GM19238 (cell line): ENCODE measurements around the gene ITGAE.
"Not testable (repeated sequence)": the region's sequence is repeated elsewhere in the genome, so short reads cannot be mapped to it uniquely, and the experiment has no call there.

ENCODE experiments used
- DNase-seq: peaks from one replicate; pipeline ENCODE4 v3.0.0; 2011; ENCODE audit warnings: low spot score; ENCODE audit not compliant: insufficient read length

Gene ITGAE

DNA sequence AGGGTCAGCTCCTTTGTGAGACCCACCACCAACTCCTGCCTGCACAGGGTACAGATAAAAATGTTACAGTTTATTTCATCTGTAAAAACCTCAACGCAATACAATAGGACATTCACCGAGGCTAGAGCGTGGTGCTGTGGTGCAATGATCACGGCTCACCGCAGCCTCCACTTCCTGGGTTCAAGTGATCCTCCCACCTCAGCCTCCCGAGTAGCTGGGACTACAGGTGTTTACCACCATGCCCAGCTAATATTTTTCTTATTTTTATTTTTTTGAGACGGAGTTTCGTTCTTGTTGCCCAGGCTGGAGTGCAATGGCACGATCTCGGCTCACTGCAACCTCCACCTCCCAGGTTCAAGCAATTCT lies 66.1 kb downstream of the ITGAE start:
- not testable (repeated sequence) for DNase-seq

- no peak for DNase-seq
These were observed 68.8 kb downstream of the ITGAE start for GRCh38 chr17:3732210-3732621.

DNA sequence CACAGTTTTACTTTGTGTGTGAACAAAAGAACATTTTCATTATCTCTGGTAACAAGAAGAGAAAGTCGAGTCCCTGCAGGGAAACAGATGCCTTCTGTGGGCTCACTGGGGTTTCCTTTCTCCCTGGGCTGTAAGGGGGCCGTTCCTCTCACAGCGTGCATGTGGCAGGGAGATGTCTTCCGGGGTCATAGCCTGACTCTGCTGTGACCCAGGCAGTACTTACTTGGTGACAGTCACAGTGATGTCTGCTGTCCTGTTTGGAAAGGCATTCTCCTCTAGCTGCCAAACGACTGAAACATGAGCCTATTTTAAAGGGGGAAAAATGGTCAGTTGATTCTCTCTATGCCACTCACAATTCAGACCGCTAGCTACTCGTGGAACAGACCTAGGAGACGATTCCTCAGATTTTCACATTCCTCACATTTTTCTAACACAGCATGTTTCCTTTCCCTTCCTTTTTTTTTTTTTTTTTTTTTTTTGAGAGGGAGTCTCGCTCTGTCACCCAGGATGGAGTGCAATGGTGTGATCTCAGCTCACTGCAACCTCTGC lies 70.0 kb downstream of the ITGAE start:
- DNase-seq, result no peak

DNA sequence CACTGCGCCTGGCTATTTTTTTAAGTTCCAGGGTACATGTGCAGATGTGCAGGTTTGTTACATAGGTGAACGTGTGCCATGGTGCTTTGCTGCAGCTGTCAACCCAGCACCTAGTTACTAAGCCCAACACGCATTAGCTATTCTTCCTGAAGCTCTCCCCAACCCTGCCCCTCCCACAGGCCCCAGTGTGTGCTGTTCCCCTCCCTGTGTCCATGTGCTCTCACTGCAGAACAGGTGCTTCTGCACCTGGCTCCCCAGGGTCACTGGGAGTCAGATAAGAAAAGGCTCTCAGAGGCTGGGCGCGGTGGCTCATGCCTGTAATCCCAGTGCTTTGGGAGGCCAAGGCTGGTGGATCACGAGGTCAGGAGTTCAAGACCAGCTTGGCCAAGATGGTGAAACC lies 71.1 kb downstream of the ITGAE start:
- no peak for DNase-seq

- DNase-seq, result not testable (repeated sequence)
These were observed 72.9 kb downstream of the ITGAE start for GRCh38 chr17:3728099-3728498.

DNA sequence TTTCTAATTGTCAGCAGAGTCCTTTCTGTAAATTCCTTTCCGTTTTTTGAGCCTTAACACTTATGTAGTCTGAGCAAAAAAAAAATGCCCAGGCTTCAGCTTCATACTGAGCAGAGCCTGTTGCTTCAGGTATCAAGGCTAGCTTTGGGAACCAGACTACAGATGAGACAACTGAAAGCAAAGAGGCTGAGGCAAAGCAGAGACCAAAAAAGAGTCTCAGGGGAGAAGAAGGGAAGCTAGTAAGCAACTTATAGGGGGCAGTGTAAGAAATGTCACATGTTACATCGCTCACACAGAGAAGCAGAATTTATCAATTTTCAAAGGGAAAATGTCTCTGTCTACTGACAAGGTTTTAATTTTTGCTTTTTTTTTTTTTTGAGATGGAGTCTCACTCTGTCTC lies 73.9 kb downstream of the ITGAE start:
- DNase-seq, result no peak

DNA sequence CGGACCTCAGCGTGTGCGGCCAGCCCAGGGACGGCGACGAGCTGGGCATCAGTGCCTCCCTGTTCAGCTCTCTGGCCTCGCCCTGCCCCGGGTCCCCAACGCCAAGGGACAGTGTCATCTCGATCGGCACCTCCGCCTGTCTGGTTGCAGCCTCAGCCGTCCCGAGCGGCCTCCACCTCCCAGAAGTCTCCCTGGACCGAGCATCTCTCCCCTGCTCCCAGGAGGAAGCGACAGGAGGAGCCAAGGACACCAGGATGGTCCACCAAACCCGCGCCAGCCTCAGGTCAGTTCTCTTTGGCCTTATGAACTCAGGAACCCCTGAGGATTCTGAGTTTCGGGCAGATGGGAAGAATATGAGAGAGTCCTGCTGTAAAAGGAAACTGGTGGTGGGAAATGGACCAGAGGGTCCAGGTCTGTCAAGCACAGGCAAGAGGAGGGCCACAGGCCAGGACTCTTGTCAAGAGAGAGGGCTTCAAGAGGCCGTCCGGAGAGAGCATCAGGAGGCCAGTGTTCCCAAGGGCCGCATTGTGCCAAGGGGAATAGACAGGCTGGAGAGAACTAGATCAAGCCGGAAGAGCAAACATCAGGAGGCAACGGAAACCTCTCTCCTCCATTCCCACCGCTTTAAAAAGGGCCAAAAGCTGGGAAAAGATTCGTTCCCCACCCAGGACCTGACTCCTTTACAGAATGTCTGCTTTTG lies 76.5 kb downstream of the ITGAE start:
- no peak for DNase-seq

DNA sequence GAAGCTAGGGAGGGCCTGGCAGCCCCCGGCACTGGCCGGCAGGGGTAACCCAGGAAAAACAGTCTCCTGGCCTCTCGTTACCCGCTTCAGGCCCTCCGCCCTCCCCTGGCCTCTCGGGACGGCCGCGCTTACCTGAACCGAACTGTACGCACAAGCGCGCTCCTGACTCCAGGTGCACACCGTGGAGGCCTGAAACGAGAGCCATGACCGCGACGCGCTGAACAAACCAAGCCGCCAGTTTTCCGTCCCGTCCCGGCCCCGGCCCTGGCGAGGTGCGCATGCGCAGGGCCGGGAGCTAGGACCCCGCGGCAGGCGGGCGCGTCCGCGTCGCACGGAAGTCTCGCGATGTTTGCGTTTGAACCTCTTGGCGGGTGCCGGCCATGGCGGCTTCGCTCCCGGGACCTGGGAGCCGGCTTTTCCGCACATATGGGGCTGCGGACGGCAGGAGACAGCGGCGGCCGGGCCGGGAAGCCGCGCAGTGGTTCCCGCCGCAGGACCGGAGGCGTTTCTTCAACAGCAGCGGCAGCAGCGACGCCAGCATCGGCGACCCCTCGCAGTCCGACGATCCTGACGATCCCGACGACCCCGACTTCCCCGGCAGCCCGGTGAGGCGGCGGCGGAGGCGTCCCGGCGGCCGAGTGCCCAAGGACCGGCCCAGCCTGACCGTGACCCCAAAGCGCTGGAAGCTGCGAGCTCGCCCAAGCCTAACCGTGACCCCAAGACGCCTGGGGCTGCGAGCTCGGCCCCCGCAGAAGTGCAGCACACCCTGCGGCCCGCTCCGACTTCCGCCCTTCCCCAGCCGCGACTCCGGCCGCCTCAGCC lies 77.2 kb downstream of the ITGAE start, which contains the start of gene HASPIN:
Gene HASPIN, plus strand, starts transcription at position 348 of the 822 bp plus-strand sequence. Its CDS starts 33 bp downstream, at position 381.
- DNase-seq, result peak; percentile 95

DNA sequence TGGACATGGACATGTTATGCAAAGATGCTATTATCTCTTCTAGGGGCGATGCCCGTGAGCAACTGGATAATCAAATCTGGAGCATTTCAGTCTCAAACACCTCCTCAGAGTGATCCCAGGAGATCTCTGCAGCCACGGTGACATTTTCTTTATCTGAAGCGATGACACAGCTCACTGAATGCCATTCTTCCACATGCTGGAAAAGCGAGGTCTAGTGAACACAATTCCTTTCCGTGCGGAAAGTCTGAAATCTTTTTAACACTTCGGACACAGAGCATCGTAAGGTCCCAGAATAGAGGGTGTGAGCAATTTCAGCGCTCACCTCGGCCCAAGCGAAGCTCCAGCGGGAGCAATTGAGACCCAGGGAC lies 77.8 kb downstream of the ITGAE start:
- no peak for DNase-seq

- no peak for DNase-seq
These were observed 78.3 kb downstream of the ITGAE start for GRCh38 chr17:3722716-3723115.

DNA sequence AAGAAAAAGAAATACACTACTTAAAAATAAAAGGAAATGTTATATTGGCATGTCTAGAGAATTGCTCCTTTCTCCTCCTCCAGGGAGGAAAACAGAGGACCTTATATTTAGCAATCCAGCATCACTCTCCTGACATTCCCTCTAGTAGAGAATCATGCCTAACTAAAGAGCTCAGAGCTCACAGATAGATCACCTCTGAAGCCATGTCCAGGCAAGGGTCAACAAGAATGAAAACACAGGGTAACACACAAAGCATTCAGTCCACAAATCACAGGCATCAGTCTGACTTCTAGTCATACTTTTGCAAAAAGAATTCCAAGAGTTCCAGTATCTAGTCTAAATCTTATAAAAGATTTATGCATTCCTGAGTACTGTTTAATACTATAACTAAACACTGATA lies 81.7 kb downstream of the ITGAE start:
- no peak for DNase-seq

GRCh38 chr17:3718201-3718600 lies 82.8 kb downstream of the ITGAE start:
- no peak for DNase-seq

DNA sequence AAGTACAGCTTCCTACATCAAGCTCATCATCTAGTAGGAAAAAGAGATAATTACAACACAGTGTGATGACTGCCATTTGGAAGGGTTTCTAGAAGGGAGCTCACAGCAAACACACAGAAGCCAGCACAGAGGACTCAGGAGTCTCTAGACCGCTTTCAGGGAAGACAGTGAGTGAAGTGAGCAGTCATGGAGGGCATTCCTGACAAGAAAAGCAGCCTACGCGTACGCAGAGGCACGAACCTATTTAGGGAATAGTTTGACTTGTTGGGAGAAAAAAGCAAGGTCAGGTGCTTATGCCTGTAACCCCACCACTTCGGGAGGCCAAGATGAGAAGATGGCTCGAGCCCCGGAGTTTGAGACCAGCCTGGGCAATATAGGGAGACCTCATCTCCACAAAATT lies 85.7 kb downstream of the ITGAE start:
- no peak for DNase-seq

DNA sequence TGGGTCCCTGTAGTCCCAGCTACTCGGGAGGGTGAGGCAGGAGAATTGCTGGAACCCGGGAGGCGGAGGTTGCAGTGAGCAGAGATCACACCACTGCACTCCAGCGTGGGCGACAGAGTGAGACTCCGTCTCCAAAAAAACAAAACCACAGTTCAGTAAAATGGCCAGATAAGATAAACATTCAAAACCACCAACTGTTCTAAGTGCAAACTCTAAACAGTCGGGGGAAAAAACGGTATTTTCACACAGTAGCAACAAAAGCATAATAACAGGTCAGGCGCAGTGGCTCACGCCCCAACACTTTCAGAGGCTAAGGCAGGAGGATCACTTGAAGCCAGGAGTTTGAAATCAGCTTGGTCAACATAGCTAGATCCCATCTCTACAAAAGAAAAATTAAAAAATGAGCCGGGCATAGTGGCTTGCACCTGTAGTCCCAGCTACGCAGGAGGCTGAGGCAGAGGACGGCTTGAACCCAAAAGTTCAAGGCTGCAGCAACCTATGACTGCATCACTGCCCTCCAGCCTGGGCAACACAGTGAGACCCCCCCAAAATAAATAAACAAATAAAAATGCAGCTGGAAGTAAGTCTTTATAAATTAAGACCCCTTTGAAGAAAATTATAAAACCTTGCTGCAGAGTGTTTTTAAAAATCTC lies 88.1 kb downstream of the ITGAE start:
- no peak for DNase-seq

DNA sequence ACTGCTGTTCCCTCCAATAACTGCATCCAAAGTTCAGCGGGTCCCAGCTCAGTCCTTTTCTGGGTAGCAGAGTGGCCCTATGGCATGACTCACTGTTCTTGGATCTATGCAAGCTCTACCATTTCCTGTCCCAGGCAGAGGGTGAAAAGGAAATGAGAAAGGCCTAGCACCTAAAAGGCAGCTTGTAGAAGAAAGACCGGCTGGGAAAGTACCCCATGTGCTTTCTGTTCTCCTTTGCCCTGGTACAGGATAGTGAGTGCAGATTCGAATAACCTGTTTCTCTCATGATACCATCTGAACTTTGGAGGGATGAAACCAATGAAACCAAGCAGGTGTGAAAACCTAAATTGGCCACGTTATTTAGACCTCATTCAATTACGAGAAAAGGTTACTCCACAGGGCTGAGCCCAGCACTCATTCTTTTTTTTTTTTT lies 90.0 kb downstream of the ITGAE start:
- peak; percentile 80 for DNase-seq

DNA sequence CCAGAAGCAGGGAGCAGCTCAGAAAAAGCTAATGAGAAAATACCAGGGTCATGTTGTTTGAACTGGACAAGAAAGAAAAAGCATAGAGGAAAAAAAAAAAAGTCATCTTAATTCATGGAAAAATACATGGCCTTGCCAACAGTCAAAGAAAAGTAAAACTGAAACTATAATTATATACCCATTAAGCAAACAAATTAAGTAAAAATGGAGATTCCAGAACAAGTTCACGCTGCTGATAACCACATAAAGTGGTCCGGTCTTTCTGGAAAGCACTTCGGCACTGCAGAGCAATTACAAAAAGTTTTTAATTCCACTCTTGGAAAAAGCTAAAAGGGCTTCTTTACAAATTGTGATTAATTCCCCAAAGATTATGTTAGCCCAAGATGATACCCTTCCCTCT lies 92.6 kb downstream of the ITGAE start:
- DNase-seq, result no peak

GRCh38 chr17:3705718-3705984 lies 95.3 kb downstream of the ITGAE start:
- DNase-seq, result not testable (repeated sequence)

DNA sequence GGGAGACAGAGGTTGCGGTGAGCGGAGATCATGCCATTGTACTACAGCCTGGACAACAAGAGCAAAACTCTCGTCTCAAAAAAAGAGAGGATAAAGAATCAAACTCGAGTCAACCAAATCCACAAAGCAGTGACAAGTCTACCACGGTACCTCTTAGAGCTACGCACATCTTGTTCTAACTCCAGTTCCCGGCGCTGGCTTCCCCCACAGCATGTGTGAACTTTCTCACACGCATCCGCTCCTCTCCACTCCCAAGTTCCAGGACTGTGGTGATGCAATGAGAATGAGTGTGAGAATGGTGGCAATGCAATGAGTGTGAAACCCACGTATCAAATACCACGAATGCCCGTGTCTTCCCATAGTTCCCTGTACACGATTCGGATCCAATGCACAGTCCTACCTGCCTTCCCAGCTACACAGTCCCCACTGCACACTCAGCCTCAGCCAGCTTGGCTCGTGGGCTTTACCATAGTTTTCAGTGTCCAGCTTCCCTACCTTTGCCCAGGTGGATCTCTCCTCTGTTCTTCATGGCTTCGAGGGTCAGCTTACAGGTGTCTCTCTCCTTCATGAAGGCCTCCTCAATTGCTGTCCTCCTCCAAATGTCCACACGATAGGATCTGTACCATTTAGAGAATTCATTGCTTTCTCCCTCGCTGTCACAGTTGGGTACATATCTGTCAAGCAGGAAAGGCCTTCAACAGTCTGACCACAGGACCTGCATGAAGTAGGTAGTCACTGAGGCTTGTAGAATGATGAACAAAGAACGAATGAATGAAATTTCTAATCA lies 95.9 kb downstream of the ITGAE start:
- DNase-seq, result no peak

DNA sequence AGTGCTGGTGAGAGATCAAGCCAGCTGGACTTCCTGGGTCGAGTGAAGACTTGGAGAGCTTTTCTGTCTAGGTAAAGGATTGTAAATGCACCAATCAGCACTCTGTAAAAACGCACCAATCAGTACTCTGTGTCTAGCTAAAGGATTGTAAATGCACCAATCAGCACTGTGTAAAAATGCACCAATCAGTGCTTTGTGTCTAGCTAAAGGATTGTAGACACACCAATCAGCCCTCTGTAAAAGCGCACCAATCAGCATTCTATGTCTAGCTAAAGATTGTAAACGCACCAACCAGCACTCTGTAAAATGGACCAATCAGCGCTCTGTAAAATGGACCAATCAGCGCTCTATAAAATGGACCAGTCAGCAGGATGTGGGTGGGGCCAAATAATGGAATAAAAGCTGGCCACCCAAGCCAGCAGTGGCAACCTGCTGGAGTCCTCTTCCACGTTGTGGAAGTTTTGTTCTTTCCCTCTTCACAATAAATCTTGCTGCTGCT lies 98.9 kb downstream of the ITGAE start:
- not testable (repeated sequence) for DNase-seq

- no peak for DNase-seq
These were observed 101.0 kb downstream of the ITGAE start for GRCh38 chr17:3699951-3700350.

DNA sequence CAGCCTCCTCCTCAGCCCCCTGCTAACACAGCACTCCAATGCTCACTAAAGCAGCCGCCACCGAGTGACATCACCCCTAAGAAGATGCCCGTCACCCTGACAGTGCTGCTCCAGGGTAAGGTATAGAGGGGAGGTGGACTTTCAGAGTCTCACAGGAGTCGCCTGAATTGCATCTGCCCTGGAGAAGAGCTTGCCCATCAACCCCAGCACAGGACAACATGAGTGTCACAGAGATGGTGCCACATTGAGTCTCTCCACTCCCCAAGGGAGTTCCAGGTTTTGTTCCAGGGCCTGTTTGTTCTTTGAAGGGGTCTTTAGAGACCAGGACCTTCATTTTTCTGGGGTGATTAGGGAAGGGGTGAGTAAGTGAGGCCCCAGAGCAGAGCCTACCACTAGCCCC lies 102.8 kb downstream of the ITGAE start:
- DNase-seq, result no peak
